Fibroblast of lung (primary cell): Measurements from ENCODE around the gene TFAP2C.

ENCODE experiments used
- CTCF ChIP-seq, 2 donors: IDR thresholded peaks in 1 of 2; conservative IDR thresholded peaks in 1 of 2; 1 replicate in 1 of 2; 2 replicates in 1 of 2; pipeline ENCODE4 v1.5.1; 2011 to 2012; ENCODE audit warnings: low read length in 2 of 2, control low read depth in 1 of 2, inconsistent platforms in 1 of 2, low read depth in 1 of 2, mild to moderate bottlenecking in 1 of 2
- EZH2 ChIP-seq: IDR thresholded peaks from 2 replicates; pipeline ENCODE4 v1.5.1; 2012; ENCODE audit warnings: low read length, control low read depth, mild to moderate bottlenecking; ENCODE audit errors: missing control alignments

- no peak for TF ChIP-seq CTCF (conservative IDR thresholded peaks at IDR 0.05 in 1 of 2, IDR thresholded peaks at IDR 0.05 in 1 of 2; ENCODE audit: low read depth in 1 of 2, low read length in 2 of 2)
- TF ChIP-seq EZH2: no peak
These were observed 36.9 kb upstream of the TFAP2C start for GRCh38 chr20:56592211-56592610.
